ENCODE results near the gene GRIK4. TPM values are rescaled to one million over a fixed set of nuclear protein-coding genes. Genes with fewer than 3 reads are reported as not detected.

GRIK4 gene
- total RNA-seq, 1 experiment from 2014 or later: not detected

DNA sequence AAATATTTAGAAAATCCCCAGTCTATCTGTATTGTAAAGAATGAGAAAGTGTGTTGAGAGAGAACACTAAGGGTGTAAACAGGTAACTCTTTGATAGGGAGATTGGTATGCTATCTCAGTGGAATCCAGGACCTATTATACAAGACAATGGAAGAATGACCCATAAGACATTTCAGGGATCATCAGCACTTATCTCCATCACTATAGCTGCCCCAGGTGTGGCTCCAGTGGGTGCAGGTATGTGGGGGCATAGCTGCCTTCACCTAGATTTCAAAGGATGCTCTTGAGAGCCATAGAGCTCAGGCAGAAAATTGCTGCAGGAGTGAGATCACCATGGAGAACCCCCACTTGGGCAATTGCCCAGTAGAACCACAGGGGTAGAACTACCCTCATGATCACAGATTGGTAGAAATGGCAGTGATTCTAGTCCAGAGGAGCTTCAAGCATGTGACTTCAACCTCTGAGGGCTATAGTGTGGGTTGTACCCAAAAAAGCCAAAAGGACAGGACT lies 260.1 kb downstream of the GRIK4 start:
- Histone ChIP-seq H3K4me1 (replicated peaks; ENCODE audit: insufficient read depth) (no peaks in the 10 kb centered on the region), H3K27ac (no peak overlapping the region), H3K79me2 (ENCODE audit: low read depth) (no peaks in the 10 kb centered on the region), H3F3A (ENCODE audit: insufficient read depth, low read depth) (no peaks in the 10 kb centered on the region), H2AFZ (no peak overlapping the region), H4K20me1 (ENCODE audit: insufficient read depth) (no peaks in the 10 kb centered on the region), H3K4me2 (no peak overlapping the region), H3K9me3 (ENCODE audit: insufficient read depth, low read depth) (no peaks in the 10 kb centered on the region), H3K4me3 (no peak overlapping the region), H3K9me2 (ENCODE audit: insufficient read depth) (no peaks in the 10 kb centered on the region; the same call in 1 of the 2 replicates), H3K36me3 (ENCODE audit: low read depth) (no peaks in the 10 kb centered on the region), H3K27me3 (ENCODE audit: insufficient read depth, low read depth) (peaks cover 43% of the 10 kb centered on the region)
- ChIA-PET POLR2A (ENCODE audit: unreplicated experiment) (no interaction called here), CTCF (no interaction called here)
- TF ChIP-seq EZH2 (IDR thresholded peaks at IDR 0.05; ENCODE audit: low read depth): no peak
- TF ChIP-seq, protein P1, sequence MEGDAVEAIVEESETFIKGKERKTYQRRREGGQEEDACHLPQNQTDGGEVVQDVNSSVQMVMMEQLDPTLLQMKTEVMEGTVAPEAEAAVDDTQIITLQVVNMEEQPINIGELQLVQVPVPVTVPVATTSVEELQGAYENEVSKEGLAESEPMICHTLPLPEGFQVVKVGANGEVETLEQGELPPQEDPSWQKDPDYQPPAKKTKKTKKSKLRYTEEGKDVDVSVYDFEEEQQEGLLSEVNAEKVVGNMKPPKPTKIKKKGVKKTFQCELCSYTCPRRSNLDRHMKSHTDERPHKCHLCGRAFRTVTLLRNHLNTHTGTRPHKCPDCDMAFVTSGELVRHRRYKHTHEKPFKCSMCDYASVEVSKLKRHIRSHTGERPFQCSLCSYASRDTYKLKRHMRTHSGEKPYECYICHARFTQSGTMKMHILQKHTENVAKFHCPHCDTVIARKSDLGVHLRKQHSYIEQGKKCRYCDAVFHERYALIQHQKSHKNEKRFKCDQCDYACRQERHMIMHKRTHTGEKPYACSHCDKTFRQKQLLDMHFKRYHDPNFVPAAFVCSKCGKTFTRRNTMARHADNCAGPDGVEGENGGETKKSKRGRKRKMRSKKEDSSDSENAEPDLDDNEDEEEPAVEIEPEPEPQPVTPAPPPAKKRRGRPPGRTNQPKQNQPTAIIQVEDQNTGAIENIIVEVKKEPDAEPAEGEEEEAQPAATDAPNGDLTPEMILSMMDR (conservative IDR thresholded peaks at IDR 0.05): no peak
- intact Hi-C loops (cut with micrococcal nuclease; ENCODE audit: unreplicated experiment): no loop called here
- no peak for DNase-seq
- no TSS peak for BruUV-seq (replicated peaks)

DNA sequence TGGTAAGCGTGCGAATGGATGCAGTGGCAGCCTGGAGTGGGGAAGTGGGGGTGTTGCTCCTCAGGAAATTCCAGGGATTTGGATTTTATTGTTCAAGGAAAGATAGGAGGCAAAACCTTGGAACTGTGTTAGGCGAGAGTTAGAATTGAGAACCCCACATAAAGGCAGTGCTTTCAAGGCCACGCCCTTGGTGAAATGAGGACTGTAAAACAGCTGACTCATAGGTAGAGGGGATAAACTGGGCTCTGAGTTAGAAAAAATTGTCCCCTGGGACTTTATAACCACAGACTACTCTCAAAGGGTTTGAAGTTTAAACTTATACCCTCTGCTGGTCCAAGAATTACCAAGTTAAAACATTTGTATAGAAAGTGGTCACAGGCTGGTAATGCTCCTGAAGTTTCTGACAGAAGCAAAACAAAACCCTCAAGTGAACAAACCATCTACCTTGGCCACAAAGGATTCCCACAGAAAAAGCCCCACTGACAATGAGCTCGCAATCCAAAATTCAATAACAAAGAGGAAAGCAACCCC lies 262.0 kb downstream of the GRIK4 start:
- ChIA-PET POLR2A (ENCODE audit: unreplicated experiment) (no interaction called here), CTCF (no interaction called here)
- no peaks in the 10 kb centered on the region for H3K9me2 ChIP-seq (ENCODE audit: insufficient read depth)
- TF ChIP-seq, protein P1 (conservative IDR thresholded peaks at IDR 0.05): no peak
- no peak for TF ChIP-seq EZH2 (IDR thresholded peaks at IDR 0.05; ENCODE audit: low read depth)
- H3K27ac ChIP-seq: no peak overlapping the region
- no peak for DNase-seq
- intact Hi-C loops (cut with micrococcal nuclease; ENCODE audit: unreplicated experiment): no loop called here
- H3K4me2 ChIP-seq: no peak overlapping the region
- no peak overlapping the region for H3K4me3 ChIP-seq
- no peaks in the 10 kb centered on the region for H3K9me3 ChIP-seq (ENCODE audit: insufficient read depth, low read depth)
- H3K4me1 ChIP-seq (replicated peaks; ENCODE audit: insufficient read depth): no peaks in the 10 kb centered on the region
- H3K36me3 ChIP-seq (ENCODE audit: low read depth): no peaks in the 10 kb centered on the region
- H2AFZ ChIP-seq: no peak overlapping the region
- H3F3A ChIP-seq (ENCODE audit: insufficient read depth, low read depth): no peaks in the 10 kb centered on the region
- no peaks in the 10 kb centered on the region for H3K79me2 ChIP-seq (ENCODE audit: low read depth)
- BruUV-seq (replicated peaks): no TSS peak
- peaks cover 51% of the 10 kb centered on the region for H3K27me3 ChIP-seq (ENCODE audit: insufficient read depth, low read depth)
- no peaks in the 10 kb centered on the region for H4K20me1 ChIP-seq (ENCODE audit: insufficient read depth)

DNA sequence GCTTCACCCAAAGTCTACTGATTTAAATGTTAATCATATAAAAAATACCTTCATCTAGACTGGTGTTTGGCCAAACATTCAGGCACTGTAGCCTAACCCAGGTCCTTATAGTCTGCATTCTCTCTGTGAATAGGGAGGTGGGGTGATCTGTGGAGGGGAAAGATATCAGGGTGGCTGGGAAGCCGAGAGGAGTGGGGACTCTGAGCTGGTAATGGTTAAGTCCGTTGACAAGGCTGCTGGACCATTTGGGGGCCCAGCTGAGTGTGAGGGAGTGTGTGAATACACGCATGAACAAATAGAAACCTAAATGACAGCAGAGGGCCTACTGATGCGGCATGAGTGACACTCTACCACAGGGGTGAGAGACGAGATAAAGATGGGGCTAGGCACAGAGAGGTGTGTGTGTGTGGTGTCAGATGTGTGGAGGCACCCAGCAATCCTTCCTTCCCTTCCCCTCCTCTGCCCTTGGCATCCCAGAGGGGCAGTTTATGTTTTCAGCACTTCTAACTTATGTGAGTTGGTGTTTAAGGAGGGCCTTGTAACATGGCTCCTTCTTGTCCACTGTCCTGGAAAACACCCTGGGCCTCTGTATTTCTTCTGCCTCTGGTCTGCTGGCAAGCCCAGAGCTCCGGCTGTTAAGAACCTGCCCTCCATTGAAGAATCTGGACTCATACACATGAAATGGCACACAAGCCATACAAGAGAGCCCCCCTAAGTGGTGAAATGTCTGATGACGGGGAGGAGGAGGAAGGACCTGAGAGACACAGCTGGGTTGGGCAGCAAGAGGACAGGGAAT lies 263.2 kb downstream of the GRIK4 start:
- BruUV-seq (replicated peaks): no TSS peak
- Histone ChIP-seq H3K36me3 (ENCODE audit: low read depth) (no peaks in the 10 kb centered on the region), H3K4me3 (no peak overlapping the region), H3K9me3 (ENCODE audit: insufficient read depth, low read depth) (no peaks in the 10 kb centered on the region), H2AFZ (no peak overlapping the region), H3K9me2 (ENCODE audit: insufficient read depth) (no peaks in the 10 kb centered on the region), H3K4me1 (replicated peaks; ENCODE audit: insufficient read depth) (no peaks in the 10 kb centered on the region), H3K27ac (no peak overlapping the region), H3F3A (ENCODE audit: insufficient read depth, low read depth) (no peaks in the 10 kb centered on the region), H3K27me3 (ENCODE audit: insufficient read depth, low read depth) (peaks cover 63% of the 10 kb centered on the region), H3K79me2 (ENCODE audit: low read depth) (no peaks in the 10 kb centered on the region), H3K4me2 (no peak overlapping the region), H4K20me1 (ENCODE audit: insufficient read depth) (no peaks in the 10 kb centered on the region)
- CTCF ChIA-PET: no interaction called here
- TF ChIP-seq, protein P1 (conservative IDR thresholded peaks at IDR 0.05): no peak
- no peak for TF ChIP-seq EZH2 (IDR thresholded peaks at IDR 0.05; ENCODE audit: low read depth)
- DNase-seq: no peak
- intact Hi-C loops (cut with micrococcal nuclease; ENCODE audit: unreplicated experiment): no loop called here
- POLR2A ChIA-PET (ENCODE audit: unreplicated experiment): no interaction called here
